Measurements from ENCODE around the gene JMJD1C. TPM values are rescaled to one million over a fixed set of nuclear protein-coding genes. Genes with fewer than 3 reads are reported as not detected.
A peak's percentile ranks its signal among the peaks of the same experiment; 100 is the strongest.

The JMJD1C gene
- total RNA-seq, 1 donor from 2014 or later, result 68.7 TPM

GRCh38 chr10:63210611-63211196 lies 255.1 kb downstream of the JMJD1C start:
- peaks cover 26% of the 10 kb centered on the region for H3K36me3 Mint-ChIP-seq (ENCODE audit: low read depth)
- no peak overlapping the region for H3K4me3 Mint-ChIP-seq
- H3K4me1 Mint-ChIP-seq, result peaks cover 23% of the 10 kb centered on the region
- DNase-seq (ENCODE audit: low read depth, low spot score), result no peak
- no peak overlapping the region for H3K27ac Mint-ChIP-seq (ENCODE audit: unreplicated experiment)
- H3K9me3 Mint-ChIP-seq, result no peaks in the 10 kb centered on the region
- no peaks in the 10 kb centered on the region for H3K27me3 Mint-ChIP-seq (ENCODE audit: low read depth)
- TF ChIP-seq CTCF (conservative IDR thresholded peaks at IDR 0.05), result no peak

- Mint-ChIP-seq H3K27me3 (ENCODE audit: low read depth) (no peaks in the 10 kb centered on the region), H3K36me3 (ENCODE audit: low read depth) (peaks cover 22% of the 10 kb centered on the region), H3K9me3 (no peaks in the 10 kb centered on the region), H3K27ac (ENCODE audit: unreplicated experiment) (no peak overlapping the region), H3K4me3 (no peak overlapping the region), H3K4me1 (peaks cover 23% of the 10 kb centered on the region)
- no peak for TF ChIP-seq CTCF (conservative IDR thresholded peaks at IDR 0.05)
- DNase-seq (ENCODE audit: low read depth, low spot score), result no peak
Measured at GRCh38 chr10:63209705-63210104, 256.1 kb downstream of the JMJD1C start.

GRCh38 chr10:63208986-63209385 lies 256.8 kb downstream of the JMJD1C start:
- Mint-ChIP-seq H3K36me3 (ENCODE audit: low read depth) (peaks cover 20% of the 10 kb centered on the region), H3K4me3 (no peak overlapping the region), H3K9me3 (no peaks in the 10 kb centered on the region), H3K27me3 (ENCODE audit: low read depth) (no peaks in the 10 kb centered on the region), H3K4me1 (peaks cover 23% of the 10 kb centered on the region), H3K27ac (ENCODE audit: unreplicated experiment) (no peak overlapping the region)
- TF ChIP-seq CTCF (conservative IDR thresholded peaks at IDR 0.05), result no peak
- no peak for DNase-seq (ENCODE audit: low read depth, low spot score)

GRCh38 chr10:63206997-63207811 lies 258.6 kb downstream of the JMJD1C start:
- Mint-ChIP-seq H3K4me1 (peaks cover 23% of the 10 kb centered on the region), H3K36me3 (ENCODE audit: low read depth) (peaks cover 12% of the 10 kb centered on the region), H3K27ac (ENCODE audit: unreplicated experiment) (peak overlapping the region; percentile 64), H3K4me3 (no peak overlapping the region), H3K9me3 (no peaks in the 10 kb centered on the region), H3K27me3 (ENCODE audit: low read depth) (no peaks in the 10 kb centered on the region)
- no peak for DNase-seq (ENCODE audit: low read depth, low spot score)
- no peak for TF ChIP-seq CTCF (conservative IDR thresholded peaks at IDR 0.05)

- Mint-ChIP-seq H3K36me3 (ENCODE audit: low read depth) (peaks cover 6% of the 10 kb centered on the region), H3K27ac (ENCODE audit: unreplicated experiment) (peak overlapping the region; percentile 25)
Measured at GRCh38 chr10:63206576-63206975, 259.2 kb downstream of the JMJD1C start.

More at GRCh38 chr10:63206576-63206975, 259.2 kb downstream of the JMJD1C start:
- TF ChIP-seq CTCF (conservative IDR thresholded peaks at IDR 0.05), result no peak
- no peak overlapping the region for H3K4me3 Mint-ChIP-seq
- H3K9me3 Mint-ChIP-seq, result no peaks in the 10 kb centered on the region
- H3K27me3 Mint-ChIP-seq (ENCODE audit: low read depth), result no peaks in the 10 kb centered on the region
- DNase-seq (ENCODE audit: low read depth, low spot score), result no peak
- peaks cover 23% of the 10 kb centered on the region for H3K4me1 Mint-ChIP-seq

Data from neural crest cell (in vitro differentiated cells).